ENCODE data around the gene PSAPL1.

DNA sequence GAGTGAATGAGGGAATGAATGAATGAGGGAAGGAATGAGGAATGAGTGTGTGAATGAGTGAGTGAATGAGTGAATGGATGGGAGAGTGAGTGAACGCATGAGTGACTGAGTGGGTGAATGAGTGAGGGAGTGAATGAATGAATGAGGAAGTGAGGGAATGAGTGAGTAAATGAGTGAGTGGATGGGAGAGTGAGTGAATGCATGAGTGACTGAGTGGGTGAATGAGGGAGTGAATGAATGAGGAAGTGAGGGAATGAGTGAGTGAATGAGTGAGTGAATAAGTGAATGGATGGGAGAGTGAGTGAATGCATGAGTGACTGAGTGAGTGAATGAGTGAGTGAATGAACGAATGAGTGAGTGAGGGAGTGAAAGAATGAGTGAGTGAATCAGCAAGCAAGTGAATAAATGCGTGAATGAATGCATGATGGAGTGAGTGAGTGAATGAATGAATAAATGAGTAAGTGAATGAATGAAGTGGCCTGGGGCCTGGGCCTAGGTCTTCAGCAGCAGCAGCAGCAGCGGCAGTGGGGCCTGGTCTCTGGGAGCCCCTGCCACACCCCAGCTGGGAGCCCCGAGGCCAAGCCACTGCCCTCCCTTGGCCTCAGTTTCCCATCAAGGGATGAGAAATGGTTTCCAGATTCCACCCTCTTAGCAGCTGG lies 16.2 kb upstream of the PSAPL1 start:
- TF ChIP-seq, protein P1, sequence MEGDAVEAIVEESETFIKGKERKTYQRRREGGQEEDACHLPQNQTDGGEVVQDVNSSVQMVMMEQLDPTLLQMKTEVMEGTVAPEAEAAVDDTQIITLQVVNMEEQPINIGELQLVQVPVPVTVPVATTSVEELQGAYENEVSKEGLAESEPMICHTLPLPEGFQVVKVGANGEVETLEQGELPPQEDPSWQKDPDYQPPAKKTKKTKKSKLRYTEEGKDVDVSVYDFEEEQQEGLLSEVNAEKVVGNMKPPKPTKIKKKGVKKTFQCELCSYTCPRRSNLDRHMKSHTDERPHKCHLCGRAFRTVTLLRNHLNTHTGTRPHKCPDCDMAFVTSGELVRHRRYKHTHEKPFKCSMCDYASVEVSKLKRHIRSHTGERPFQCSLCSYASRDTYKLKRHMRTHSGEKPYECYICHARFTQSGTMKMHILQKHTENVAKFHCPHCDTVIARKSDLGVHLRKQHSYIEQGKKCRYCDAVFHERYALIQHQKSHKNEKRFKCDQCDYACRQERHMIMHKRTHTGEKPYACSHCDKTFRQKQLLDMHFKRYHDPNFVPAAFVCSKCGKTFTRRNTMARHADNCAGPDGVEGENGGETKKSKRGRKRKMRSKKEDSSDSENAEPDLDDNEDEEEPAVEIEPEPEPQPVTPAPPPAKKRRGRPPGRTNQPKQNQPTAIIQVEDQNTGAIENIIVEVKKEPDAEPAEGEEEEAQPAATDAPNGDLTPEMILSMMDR (IDR thresholded peaks at IDR 0.05 in 2 of 3, conservative IDR thresholded peaks at IDR 0.05 in 1 of 3; ENCODE audit: insufficient read depth in 2 of 3, low read depth in 1 of 3, low read length in 3 of 3) = no peak
- TF ChIP-seq JUND (IDR thresholded peaks at IDR 0.05; ENCODE audit: borderline replicate concordance, low read depth, low read length) = no peak
- TF ChIP-seq JUND (tag; IDR thresholded peaks at IDR 0.05; ENCODE audit: borderline replicate concordance, low read depth, low read length) = no peak
